ENCODE measurements around the gene ITGA2B. TPM values are rescaled to one million over a fixed set of nuclear protein-coding genes. Genes with fewer than 3 reads are reported as not detected.

Gene ITGA2B
- total and polyA plus RNA-seq, 2 donors (not counting 1 experiment from before 2014, with no cell fraction given), result 0.10 to 0.66 TPM

GRCh38 chr17:44338702-44339101, 50.7 kb downstream of the ITGA2B start:
- H3K9me3 ChIP-seq (ENCODE audit: control insufficient read depth, insufficient read depth, low read depth, low read length), result no peaks in the 10 kb centered on the region
- DNase-seq (ENCODE audit: low read depth in 2 of 2), result no peak
- no peak overlapping the region for H3K9ac ChIP-seq (ENCODE audit: insufficient read depth, low read length)
- H4K20me1 ChIP-seq (ENCODE audit: control insufficient read depth, extremely low read depth, insufficient read depth, low read length), result no peaks in the 10 kb centered on the region
- no peaks in the 10 kb centered on the region for H3K36me3 ChIP-seq (ENCODE audit: control insufficient read depth, insufficient read depth, low read length)
- TF ChIP-seq, protein P1, sequence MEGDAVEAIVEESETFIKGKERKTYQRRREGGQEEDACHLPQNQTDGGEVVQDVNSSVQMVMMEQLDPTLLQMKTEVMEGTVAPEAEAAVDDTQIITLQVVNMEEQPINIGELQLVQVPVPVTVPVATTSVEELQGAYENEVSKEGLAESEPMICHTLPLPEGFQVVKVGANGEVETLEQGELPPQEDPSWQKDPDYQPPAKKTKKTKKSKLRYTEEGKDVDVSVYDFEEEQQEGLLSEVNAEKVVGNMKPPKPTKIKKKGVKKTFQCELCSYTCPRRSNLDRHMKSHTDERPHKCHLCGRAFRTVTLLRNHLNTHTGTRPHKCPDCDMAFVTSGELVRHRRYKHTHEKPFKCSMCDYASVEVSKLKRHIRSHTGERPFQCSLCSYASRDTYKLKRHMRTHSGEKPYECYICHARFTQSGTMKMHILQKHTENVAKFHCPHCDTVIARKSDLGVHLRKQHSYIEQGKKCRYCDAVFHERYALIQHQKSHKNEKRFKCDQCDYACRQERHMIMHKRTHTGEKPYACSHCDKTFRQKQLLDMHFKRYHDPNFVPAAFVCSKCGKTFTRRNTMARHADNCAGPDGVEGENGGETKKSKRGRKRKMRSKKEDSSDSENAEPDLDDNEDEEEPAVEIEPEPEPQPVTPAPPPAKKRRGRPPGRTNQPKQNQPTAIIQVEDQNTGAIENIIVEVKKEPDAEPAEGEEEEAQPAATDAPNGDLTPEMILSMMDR (conservative IDR thresholded peaks at IDR 0.05 in 1 of 2, IDR thresholded peaks at IDR 0.05 in 1 of 2; ENCODE audit: low read depth in 1 of 2, low read length in 2 of 2), result no peak
- no peak for TF ChIP-seq EZH2 (IDR thresholded peaks at IDR 0.05; ENCODE audit: low read length, missing control alignments)
- H3K4me1 ChIP-seq (ENCODE audit: control insufficient read depth, extremely low read depth, insufficient read depth, low read length), result no peaks in the 10 kb centered on the region
- no peak overlapping the region for H3K4me3 ChIP-seq (replicated peaks in 1 of 4; ENCODE audit: control extremely low read depth in 1 of 4, insufficient read depth in 1 of 4, low read depth in 3 of 4, low read length in 4 of 4)
- no peak overlapping the region for H3K4me2 ChIP-seq (ENCODE audit: extremely low read depth, insufficient read depth, low read length)
- H3K27me3 ChIP-seq (ENCODE audit: control insufficient read depth, insufficient read depth, low read length), result no peaks in the 10 kb centered on the region
- H3K79me2 ChIP-seq (ENCODE audit: control insufficient read depth, insufficient read depth, low read length), result no peaks in the 10 kb centered on the region
- H2AFZ ChIP-seq (ENCODE audit: low read length), result no peak overlapping the region
- H3K27ac ChIP-seq (ENCODE audit: insufficient read depth, low read length), result no peak overlapping the region

GRCh38 chr17:44335968-44336367, 53.5 kb downstream of the ITGA2B start:
- no peak overlapping the region for H3K9ac ChIP-seq (ENCODE audit: insufficient read depth, low read length)
- no peak overlapping the region for H3K27ac ChIP-seq (ENCODE audit: insufficient read depth, low read length)
- no peaks in the 10 kb centered on the region for H3K27me3 ChIP-seq (ENCODE audit: control insufficient read depth, insufficient read depth, low read length)
- H3K4me2 ChIP-seq (ENCODE audit: extremely low read depth, insufficient read depth, low read length), result no peak overlapping the region
- TF ChIP-seq, protein P1 (conservative IDR thresholded peaks at IDR 0.05 in 1 of 2, IDR thresholded peaks at IDR 0.05 in 1 of 2; ENCODE audit: low read depth in 1 of 2, low read length in 2 of 2), result no peak
- TF ChIP-seq EZH2 (IDR thresholded peaks at IDR 0.05; ENCODE audit: low read length, missing control alignments), result no peak
- no peak for DNase-seq (ENCODE audit: low read depth in 2 of 2)
- H3K36me3 ChIP-seq (ENCODE audit: control insufficient read depth, insufficient read depth, low read length), result no peaks in the 10 kb centered on the region
- H4K20me1 ChIP-seq (ENCODE audit: control insufficient read depth, extremely low read depth, insufficient read depth, low read length), result no peaks in the 10 kb centered on the region
- no peaks in the 10 kb centered on the region for H3K79me2 ChIP-seq (ENCODE audit: control insufficient read depth, insufficient read depth, low read length)
- H3K9me3 ChIP-seq (ENCODE audit: control insufficient read depth, insufficient read depth, low read depth, low read length), result no peaks in the 10 kb centered on the region
- H3K4me1 ChIP-seq (ENCODE audit: control insufficient read depth, extremely low read depth, insufficient read depth, low read length), result no peaks in the 10 kb centered on the region
- H3K4me3 ChIP-seq (replicated peaks in 1 of 4; ENCODE audit: control extremely low read depth in 1 of 4, insufficient read depth in 1 of 4, low read depth in 3 of 4, low read length in 4 of 4), result no peak overlapping the region
- no peak overlapping the region for H2AFZ ChIP-seq (ENCODE audit: low read length)

- Histone ChIP-seq H3K4me3 (replicated peaks in 1 of 4; ENCODE audit: control extremely low read depth in 1 of 4, insufficient read depth in 1 of 4, low read depth in 3 of 4, low read length in 4 of 4) (no peak overlapping the region), H4K20me1 (ENCODE audit: control insufficient read depth, extremely low read depth, insufficient read depth, low read length) (no peaks in the 10 kb centered on the region), H2AFZ (ENCODE audit: low read length) (no peak overlapping the region), H3K36me3 (ENCODE audit: control insufficient read depth, insufficient read depth, low read length) (no peaks in the 10 kb centered on the region), H3K79me2 (ENCODE audit: control insufficient read depth, insufficient read depth, low read length) (no peaks in the 10 kb centered on the region), H3K27me3 (ENCODE audit: control insufficient read depth, insufficient read depth, low read length) (no peaks in the 10 kb centered on the region), H3K9me3 (ENCODE audit: control insufficient read depth, insufficient read depth, low read depth, low read length) (no peaks in the 10 kb centered on the region), H3K4me2 (ENCODE audit: extremely low read depth, insufficient read depth, low read length) (no peak overlapping the region), H3K27ac (ENCODE audit: insufficient read depth, low read length) (no peak overlapping the region), H3K4me1 (ENCODE audit: control insufficient read depth, extremely low read depth, insufficient read depth, low read length) (no peaks in the 10 kb centered on the region), H3K9ac (ENCODE audit: insufficient read depth, low read length) (no peak overlapping the region)
- no peak for DNase-seq (ENCODE audit: low read depth in 2 of 2)
- TF ChIP-seq, protein P1 (conservative IDR thresholded peaks at IDR 0.05 in 1 of 2, IDR thresholded peaks at IDR 0.05 in 1 of 2; ENCODE audit: low read depth in 1 of 2, low read length in 2 of 2), result no peak
- no peak for TF ChIP-seq EZH2 (IDR thresholded peaks at IDR 0.05; ENCODE audit: low read length, missing control alignments)
These were observed 53.9 kb downstream of the ITGA2B start for GRCh38 chr17:44335564-44335963.
